ENCODE measurements around the gene RANBP9. TPM values are rescaled to one million over a fixed set of nuclear protein-coding genes. Genes with fewer than 3 reads are reported as not detected.

RANBP9 gene
- total and polyA plus RNA-seq, 9 of the 15 experiments (the other 6 are each of a cell fraction or from before 2014, with no cell fraction given), result 27.5 to 130 (median 61.5) TPM

- TF ChIP-seq ZBTB40 (IDR thresholded peaks at IDR 0.05), result peak; percentile 10
- no peak for TF ChIP-seq ZBTB40 (CRISPR knock-in tag; IDR thresholded peaks at IDR 0.05)
- TF ChIP-seq ZNF785 (CRISPR knock-in tag; IDR thresholded peaks at IDR 0.05), result 0 out of 2 replicates have a peak, but pooled peaks have one; percentile 55
- TF ChIP-seq ZFP91 (CRISPR knock-in tag; IDR thresholded peaks at IDR 0.05), result no peak
- peak; percentile 44; the same call in 1 of the 2 replicates for TF ChIP-seq ZNF197 (CRISPR knock-in tag; IDR thresholded peaks at IDR 0.05; ENCODE audit: low read depth)
- TF ChIP-seq E4F1 (CRISPR knock-in tag; IDR thresholded peaks at IDR 0.05; ENCODE audit: borderline replicate concordance), result no peak
- TF ChIP-seq CAMTA2 (CRISPR knock-in tag; conservative IDR thresholded peaks at IDR 0.05), result no peak
- no peak for TF ChIP-seq ZNF583 (CRISPR knock-in tag; IDR thresholded peaks at IDR 0.05)
- no peak for TF ChIP-seq GTF2B (IDR thresholded peaks at IDR 0.05; ENCODE audit: extremely low read depth, insufficient read length)
- TF ChIP-seq ZNF239 (CRISPR knock-in tag; IDR thresholded peaks at IDR 0.05), result no peak
- TF ChIP-seq MCM3 (IDR thresholded peaks at IDR 0.05), result no peak
- TF ChIP-seq KLF1 (tag; IDR thresholded peaks at IDR 0.05), result no peak; the same call in 1 of the 2 replicates
- TF ChIP-seq ZNF274 (IDR thresholded peaks at IDR 0.05; ENCODE audit: borderline replicate concordance, low read depth, low read length), result no peak
These were observed 136.9 kb downstream of the RANBP9 start, which contains the start of gene SIRT5 (continued) for GRCh38 chr6:13574571-13575376.

All from K562 (cell line).